ENCODE results near the gene RERE. TPM values are rescaled to one million over a fixed set of nuclear protein-coding genes. Genes with fewer than 3 reads are reported as not detected.

Gene RERE
- polyA plus RNA-seq, 1 experiment: 14.3 TPM

DNA sequence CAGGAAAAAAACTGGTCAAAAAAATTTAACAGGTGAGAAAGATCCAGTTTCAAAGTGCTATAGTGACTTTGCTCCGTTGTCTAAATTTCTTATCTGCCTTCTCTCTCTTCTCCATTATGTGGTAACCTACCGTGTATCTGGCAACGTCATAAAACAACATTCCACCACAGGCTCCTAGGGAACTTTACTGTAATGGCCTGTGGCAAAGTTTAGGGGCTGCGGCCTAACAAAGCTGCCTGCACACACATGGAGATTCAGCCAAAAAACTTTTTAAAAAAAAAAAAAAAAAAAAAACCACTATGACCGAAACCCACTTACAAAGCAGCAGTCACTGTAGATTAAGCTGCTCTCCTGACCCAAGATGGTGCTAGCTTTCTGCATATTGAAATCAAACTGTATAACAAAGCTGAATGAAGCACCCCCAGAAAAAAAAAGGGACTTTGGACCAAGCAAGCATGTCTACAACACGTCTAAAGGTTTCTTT is 296.9 kb downstream of the RERE start:
- Histone ChIP-seq H3K27ac (ENCODE audit: low read depth, low read length) (no peak overlapping the region), H3K27me3 (ENCODE audit: control insufficient read depth, insufficient read depth, low read length) (no peaks in the 10 kb centered on the region), H3K9me3 (ENCODE audit: control insufficient read depth, insufficient read depth, low read length) (no peaks in the 10 kb centered on the region), H3K4me3 (ENCODE audit: low read depth, low read length) (no peak overlapping the region)
- no peak for DNase-seq (ENCODE audit: low read depth, low spot score)
- POLR2A ChIA-PET: interaction anchor here (0.6 kb wide), 1 partner anchor 107 kb away, joined by 6 read pairs; no protein-coding TSS in a partner anchor
- TF ChIP-seq, protein P1, sequence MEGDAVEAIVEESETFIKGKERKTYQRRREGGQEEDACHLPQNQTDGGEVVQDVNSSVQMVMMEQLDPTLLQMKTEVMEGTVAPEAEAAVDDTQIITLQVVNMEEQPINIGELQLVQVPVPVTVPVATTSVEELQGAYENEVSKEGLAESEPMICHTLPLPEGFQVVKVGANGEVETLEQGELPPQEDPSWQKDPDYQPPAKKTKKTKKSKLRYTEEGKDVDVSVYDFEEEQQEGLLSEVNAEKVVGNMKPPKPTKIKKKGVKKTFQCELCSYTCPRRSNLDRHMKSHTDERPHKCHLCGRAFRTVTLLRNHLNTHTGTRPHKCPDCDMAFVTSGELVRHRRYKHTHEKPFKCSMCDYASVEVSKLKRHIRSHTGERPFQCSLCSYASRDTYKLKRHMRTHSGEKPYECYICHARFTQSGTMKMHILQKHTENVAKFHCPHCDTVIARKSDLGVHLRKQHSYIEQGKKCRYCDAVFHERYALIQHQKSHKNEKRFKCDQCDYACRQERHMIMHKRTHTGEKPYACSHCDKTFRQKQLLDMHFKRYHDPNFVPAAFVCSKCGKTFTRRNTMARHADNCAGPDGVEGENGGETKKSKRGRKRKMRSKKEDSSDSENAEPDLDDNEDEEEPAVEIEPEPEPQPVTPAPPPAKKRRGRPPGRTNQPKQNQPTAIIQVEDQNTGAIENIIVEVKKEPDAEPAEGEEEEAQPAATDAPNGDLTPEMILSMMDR (IDR thresholded peaks at IDR 0.05; ENCODE audit: low read depth, low read length): no peak
- CTCF ChIA-PET: interaction anchor here (0.6 kb wide), 3 partner anchors 57 to 108 kb away, joined by 3 to 4 read pairs (median 3); no protein-coding TSS in a partner anchor

DNA sequence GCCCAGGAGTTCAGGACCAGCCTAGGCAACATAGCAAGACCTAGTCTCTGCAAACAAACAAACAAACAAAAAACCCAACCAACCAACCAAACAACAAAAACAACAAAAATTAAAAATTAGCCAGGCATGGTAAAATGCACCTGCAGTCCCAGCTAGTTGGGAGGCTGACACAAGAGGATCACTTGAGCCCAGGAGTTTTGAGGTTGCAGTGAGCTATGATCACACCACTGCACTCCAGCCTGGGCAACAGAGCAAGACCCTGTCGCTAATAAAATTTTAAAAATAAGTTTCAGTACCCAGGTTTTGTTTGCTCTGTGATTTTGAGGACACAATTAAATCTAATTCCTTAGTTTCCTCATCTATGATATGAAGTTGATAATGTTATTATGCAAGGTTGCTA is 298.3 kb downstream of the RERE start:
- POLR2A ChIA-PET: no interaction called here
- H3K4me3 ChIP-seq (ENCODE audit: low read depth, low read length): no peak overlapping the region
- CTCF ChIA-PET: no interaction called here

DNA sequence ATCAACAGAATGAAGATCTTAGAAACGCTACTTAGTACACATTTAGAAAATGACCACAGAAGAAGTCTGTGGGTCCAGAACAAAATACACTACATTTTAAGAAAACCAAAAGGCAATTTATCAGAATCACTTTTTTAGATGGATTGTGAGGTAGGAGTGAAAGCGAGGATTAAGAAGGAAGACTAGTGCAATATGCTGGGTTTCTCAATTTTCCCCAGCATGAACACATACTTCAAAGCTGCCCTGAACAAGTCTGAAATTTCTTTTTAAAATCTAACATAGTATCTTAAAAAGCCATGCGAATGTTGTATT is 299.0 kb downstream of the RERE start:
- Histone ChIP-seq H3K9me3 (ENCODE audit: control insufficient read depth, insufficient read depth, low read length) (no peaks in the 10 kb centered on the region), H3K27me3 (ENCODE audit: control insufficient read depth, insufficient read depth, low read length) (no peaks in the 10 kb centered on the region), H3K27ac (ENCODE audit: low read depth, low read length) (no peak overlapping the region), H3K4me3 (ENCODE audit: low read depth, low read length) (no peak overlapping the region)
- TF ChIP-seq, protein P1 (IDR thresholded peaks at IDR 0.05; ENCODE audit: low read depth, low read length): no peak
- CTCF ChIA-PET: no interaction called here
- POLR2A ChIA-PET: no interaction called here
- no peak for DNase-seq (ENCODE audit: low read depth, low spot score)

More for the DNA sequence above, 298.3 kb downstream of the RERE start:
- Histone ChIP-seq H3K9me3 (ENCODE audit: control insufficient read depth, insufficient read depth, low read length) (no peaks in the 10 kb centered on the region), H3K27ac (ENCODE audit: low read depth, low read length) (no peak overlapping the region), H3K27me3 (ENCODE audit: control insufficient read depth, insufficient read depth, low read length) (no peaks in the 10 kb centered on the region)
- TF ChIP-seq, protein P1 (IDR thresholded peaks at IDR 0.05; ENCODE audit: low read depth, low read length): no peak
- DNase-seq (ENCODE audit: low read depth, low spot score): no peak

DNA sequence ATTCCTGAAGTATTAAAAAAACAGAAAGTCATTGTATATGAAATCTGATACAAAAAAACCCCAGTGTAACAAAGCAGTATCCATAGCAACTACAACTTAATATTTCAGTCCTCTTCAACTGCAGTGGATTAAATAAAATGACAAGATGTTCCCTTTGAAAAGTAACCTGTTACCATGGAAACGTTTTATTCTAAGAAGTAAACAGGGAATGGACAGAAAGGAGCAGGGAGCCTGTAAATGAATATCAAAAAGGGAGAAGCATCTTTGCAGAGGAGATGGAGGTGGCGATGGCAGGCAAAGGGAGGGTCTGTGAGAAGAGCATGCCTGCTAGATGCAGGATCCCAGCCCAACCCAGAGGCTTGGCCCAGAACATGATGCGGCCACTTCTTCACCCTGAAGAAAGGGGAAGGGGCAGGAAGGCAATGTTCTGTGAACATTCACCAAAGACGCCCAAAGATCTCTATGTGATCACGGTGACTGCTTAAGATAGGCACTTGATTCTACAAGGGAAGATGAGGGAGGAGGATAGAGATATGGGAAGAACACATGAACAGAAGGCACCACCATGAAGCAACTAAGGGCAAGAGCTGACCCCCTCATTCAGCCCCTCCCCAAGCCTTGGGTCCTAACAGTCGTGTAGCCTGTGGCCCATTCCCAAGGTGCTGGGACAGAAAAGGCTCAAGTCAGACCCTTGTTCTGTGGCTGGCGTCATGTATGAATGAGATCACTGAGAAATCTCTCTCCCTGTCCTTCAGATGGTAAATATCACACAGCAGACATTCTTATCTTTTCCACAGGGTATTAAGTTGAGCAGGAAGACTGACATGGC is 299.6 kb downstream of the RERE start:
- no peak for DNase-seq (ENCODE audit: low read depth, low spot score)
- Histone ChIP-seq H3K27me3 (ENCODE audit: control insufficient read depth, insufficient read depth, low read length) (no peaks in the 10 kb centered on the region), H3K9me3 (ENCODE audit: control insufficient read depth, insufficient read depth, low read length) (no peaks in the 10 kb centered on the region), H3K27ac (ENCODE audit: low read depth, low read length) (no peak overlapping the region), H3K4me3 (ENCODE audit: low read depth, low read length) (no peak overlapping the region)
- ChIA-PET POLR2A (no interaction called here), CTCF (no interaction called here)
- TF ChIP-seq, protein P1 (IDR thresholded peaks at IDR 0.05; ENCODE audit: low read depth, low read length): no peak

Data from AG04450 (cell line).